Keratinocyte (primary cell): ENCODE data around the gene PPP4R4. TPM values are rescaled to one million over a fixed set of nuclear protein-coding genes. Genes with fewer than 3 reads are reported as not detected.

Experiments
- DNase-seq: peaks from one replicate; pipeline ENCODE4 v3.0.0-alpha.2; 2011; ENCODE audit warnings: low read depth, missing footprints, low spot score
- FAIRE-seq: peaks from 2 replicates; lab custom pipeline; 2011; peaks lifted over from hg19 to GRCh38; lab: Jason Lieb, UNC
- H2AFZ ChIP-seq: 2 replicates; pipeline ENCODE4 v1.6.0; 2012; ENCODE audit warnings: low read length, control low read depth, inconsistent platforms; ENCODE audit not compliant: control insufficient read depth
- H3K27ac ChIP-seq: 2 replicates; pipeline ENCODE4 v1.5.1; 2011; ENCODE audit warnings: low read length; ENCODE audit not compliant: control insufficient read depth, insufficient read depth
- H3K27me3 ChIP-seq: 3 replicates; pipeline ENCODE4 v1.6.0; 2011; ENCODE audit warnings: low read length; ENCODE audit not compliant: control insufficient read depth, insufficient read depth; ENCODE audit errors: extremely low read depth
- H3K36me3 ChIP-seq, 2 experiments: 2 replicates in 1 of 2; 3 replicates in 1 of 2; pipeline ENCODE4 v1.5.1; 2011; ENCODE audit warnings: low read length in 2 of 2, mild to moderate bottlenecking in 1 of 2; ENCODE audit not compliant: control insufficient read depth in 2 of 2, insufficient read depth in 2 of 2; ENCODE audit errors: extremely low read depth in 1 of 2
- H3K4me1 ChIP-seq: 3 replicates; pipeline ENCODE4 v1.5.1; 2011; ENCODE audit warnings: low read length; ENCODE audit not compliant: control insufficient read depth, insufficient read depth; ENCODE audit errors: extremely low read depth
- H3K4me2 ChIP-seq: 3 replicates; pipeline ENCODE4 v1.6.0; 2011; ENCODE audit warnings: low read depth, low read length; ENCODE audit not compliant: control insufficient read depth, insufficient read depth; ENCODE audit errors: extremely low read depth
- H3K4me3 ChIP-seq, 3 experiments: fragments of 200-600 bp in 1 of 3; sonication (generic) in 1 of 3; 2 replicates in 2 of 3; 3 replicates in 1 of 3; pipeline ENCODE4 v1.5.1; 2011 to 2016; ENCODE audit warnings: low read length in 3 of 3, mild to moderate bottlenecking in 3 of 3, control low read depth in 2 of 3, inconsistent platforms in 1 of 3, low read depth in 1 of 3, mixed read lengths in 1 of 3, mixed run types in 1 of 3, moderate library complexity in 1 of 3; ENCODE audit not compliant: control insufficient read depth in 2 of 3, insufficient read depth in 2 of 3; ENCODE audit errors: extremely low read depth in 1 of 3
- H3K79me2 ChIP-seq: 2 replicates; pipeline ENCODE4 v1.6.0; 2012; ENCODE audit warnings: low read length; ENCODE audit not compliant: control insufficient read depth, insufficient read depth
- H3K9ac ChIP-seq: 3 replicates; pipeline ENCODE4 v1.6.0; 2011; ENCODE audit warnings: low read length; ENCODE audit not compliant: control insufficient read depth, insufficient read depth; ENCODE audit errors: extremely low read depth
- H3K9me1 ChIP-seq: 3 replicates; pipeline ENCODE4 v1.6.0; 2011; ENCODE audit warnings: low read length; ENCODE audit not compliant: control insufficient read depth, insufficient read depth; ENCODE audit errors: extremely low read depth
- H3K9me3 ChIP-seq: 2 replicates; pipeline ENCODE4 v1.5.1; 2012; ENCODE audit warnings: low read depth, low read length; ENCODE audit not compliant: control insufficient read depth
- H4K20me1 ChIP-seq: 3 replicates; pipeline ENCODE4 v1.6.0; 2011; ENCODE audit warnings: low read length; ENCODE audit not compliant: control insufficient read depth, insufficient read depth; ENCODE audit errors: extremely low read depth
- CTCF ChIP-seq, 3 experiments: IDR thresholded peaks in 1 of 3; conservative IDR thresholded peaks in 1 of 3; optimal IDR thresholded peaks in 1 of 3; 2 replicates in 2 of 3; 3 replicates in 1 of 3; pipeline versions ENCODE3 to v1.5.1; 2011; ENCODE audit warnings: low read length in 3 of 3, mild to moderate bottlenecking in 3 of 3, moderate library complexity in 2 of 3, control low read depth in 1 of 3, inconsistent platforms in 1 of 3; ENCODE audit not compliant: insufficient read depth in 2 of 3; ENCODE audit errors: extremely low read depth in 1 of 3
- EZH2 ChIP-seq: IDR thresholded peaks from one replicate; pipeline ENCODE4 v1.6.1; 2012; ENCODE audit warnings: inconsistent platforms, mild to moderate bottlenecking, low read length, moderate library complexity
- dilution Hi-C: fragments of 300-500 bp; cut with MboI; formaldehyde crosslinking; loops from one replicate; pipeline ENCODE4 v1.7.0; 2020; ENCODE audit warnings: low sequenced_read_pairs; ENCODE audit not compliant: extremely low pct_ligation_motif_present
- polyA plus RNA-seq, 5 experiments: library from polyadenylated mRNA; depleted of rRNA in 3 of 5; stranded (reverse) in 3 of 5; stranded (forward) in 1 of 5; unstranded in 1 of 5; fragments of >200 nt; gene quantifications; 1 replicate in 1 of 5; 2 replicates in 3 of 5; 3 replicates in 1 of 5; pipeline versions ENCODE4 v1.2.1 to v1.2.3, GENCODE V29; 2011 to 2012; ENCODE audit warnings: missing spikeins in 2 of 5, low read depth in 1 of 5, low replicate concordance in 1 of 5

Gene PPP4R4
- polyA plus RNA-seq, 1 donor (not counting 4 experiments of a cell fraction or from before 2014, with no cell fraction given) = 9.0 TPM

- no peaks in the 10 kb centered on the region for H3K36me3 ChIP-seq
These were observed 131.5 kb downstream of the PPP4R4 start for GRCh38 chr14:94305620-94306019.

GRCh38 chr14:94306047-94306978 is 132.2 kb downstream of the PPP4R4 start:
- Histone ChIP-seq H3K27ac (no peak overlapping the region), H3K27me3 (no peaks in the 10 kb centered on the region), H3K9me3 (no peaks in the 10 kb centered on the region), H4K20me1 (no peaks in the 10 kb centered on the region), H3K9ac (no peak overlapping the region), H3K79me2 (no peaks in the 10 kb centered on the region), H3K4me1 (no peaks in the 10 kb centered on the region), H3K36me3 (no peaks in the 10 kb centered on the region), H2AFZ (no peak overlapping the region), H3K4me2 (no peak overlapping the region), H3K9me1 (no peaks in the 10 kb centered on the region), H3K4me3 (no peak overlapping the region)
- dilution Hi-C loops = no loop called here
- TF ChIP-seq EZH2 (no peak), CTCF (optimal IDR thresholded peaks at IDR 0.05 in 1 of 3, IDR thresholded peaks at IDR 0.05 in 1 of 3, conservative IDR thresholded peaks at IDR 0.05 in 1 of 3; ENCODE audit: extremely low read depth in 1 of 3, insufficient read depth in 2 of 3, low read length in 3 of 3) (no peak)
- FAIRE-seq = no peak
- no peak for DNase-seq

More at GRCh38 chr14:94305620-94306019, 131.5 kb downstream of the PPP4R4 start:
- no peaks in the 10 kb centered on the region for H3K9me1 ChIP-seq
- no peak overlapping the region for H3K4me2 ChIP-seq
- DNase-seq (no peak), FAIRE-seq (no peak)
- TF ChIP-seq CTCF (optimal IDR thresholded peaks at IDR 0.05 in 1 of 3, IDR thresholded peaks at IDR 0.05 in 1 of 3, conservative IDR thresholded peaks at IDR 0.05 in 1 of 3; ENCODE audit: extremely low read depth in 1 of 3, insufficient read depth in 2 of 3, low read length in 3 of 3) (no peak), EZH2 (no peak)
- no peaks in the 10 kb centered on the region for H3K9me3 ChIP-seq
- no peak overlapping the region for H3K27ac ChIP-seq
- H2AFZ ChIP-seq = no peak overlapping the region
- H3K27me3 ChIP-seq = no peaks in the 10 kb centered on the region
- no peaks in the 10 kb centered on the region for H3K4me1 ChIP-seq
- no peak overlapping the region for H3K9ac ChIP-seq
- H4K20me1 ChIP-seq = no peaks in the 10 kb centered on the region
- no peak overlapping the region for H3K4me3 ChIP-seq
- H3K79me2 ChIP-seq = no peaks in the 10 kb centered on the region
- dilution Hi-C loops = no loop called here
